Peyer's patch (tissue), 4 donors: Measurements from ENCODE around the gene CBY3. TPM values are rescaled to one million over a fixed set of nuclear protein-coding genes. Genes with fewer than 3 reads are reported as not detected.
"Not testable (repeated sequence)": the region's sequence is repeated elsewhere in the genome, so short reads cannot be mapped to it uniquely, and the experiment has no call there.

Source experiments
- DNase-seq, 3 donors: peaks; one replicate each; pipeline ENCODE4 v3.0.0-alpha.2; 2017 to 2019
- H3K27ac ChIP-seq, 4 donors: fragments of 200-600 bp; sonication (generic); one replicate each; pipeline ENCODE4 v1.5.1; 2016 to 2019
- H3K27me3 ChIP-seq, 2 donors: fragments of 200-600 bp; sonication (generic); one replicate each; pipeline ENCODE4 v1.5.1; 2019
- H3K36me3 ChIP-seq, 3 donors: fragments of 200-600 bp; sonication (generic); one replicate each; pipeline ENCODE4 v1.5.1; 2016 to 2019
- H3K4me1 ChIP-seq, 4 donors: fragments of 200-600 bp; sonication (generic); one replicate each; pipeline ENCODE4 v1.5.1; 2016 to 2019
- H3K4me3 ChIP-seq, 4 donors: fragments of 200-600 bp; sonication (generic); 1 replicate in 3 of 4; 2 replicates in 1 of 4; pipeline ENCODE4 v1.5.1; 2016 to 2019; ENCODE audit warnings: mild to moderate bottlenecking in 1 of 4
- H3K9me3 ChIP-seq, 4 donors: fragments of 200-600 bp; sonication (generic); one replicate each; pipeline ENCODE4 v1.5.1; 2016 to 2019; ENCODE audit warnings: mild to moderate bottlenecking in 1 of 4
- POLR2A ChIP-seq, 2 donors: fragments of 450-650 bp; IDR thresholded peaks; one replicate each; pipeline ENCODE4 v1.5.1; 2017; ENCODE audit warnings: antibody characterized with exemption in 2 of 2, mild to moderate bottlenecking in 2 of 2, moderate library complexity in 2 of 2
- total RNA-seq, 4 donors: library from RNA; depleted of rRNA; stranded (reverse); fragments of >200 nt; gene quantifications; one replicate each; pipeline ENCODE4 v1.1.0, GENCODE V29; 2016
- TF ChIP-seq, protein P1 (sequence below), 6 experiments: fragments of 450-650 bp in 4 of 6; fragments of 200-600 bp in 2 of 6; sonication (generic) in 1 of 6; IDR thresholded peaks; one replicate each; pipeline ENCODE4 v1.5.1; 2017 to 2019; ENCODE audit warnings: antibody characterized with exemption in 6 of 6, mild to moderate bottlenecking in 3 of 6, moderate library complexity in 1 of 6

Gene CBY3
- total RNA-seq, 4 donors from 2014 or later, result not detected

DNA sequence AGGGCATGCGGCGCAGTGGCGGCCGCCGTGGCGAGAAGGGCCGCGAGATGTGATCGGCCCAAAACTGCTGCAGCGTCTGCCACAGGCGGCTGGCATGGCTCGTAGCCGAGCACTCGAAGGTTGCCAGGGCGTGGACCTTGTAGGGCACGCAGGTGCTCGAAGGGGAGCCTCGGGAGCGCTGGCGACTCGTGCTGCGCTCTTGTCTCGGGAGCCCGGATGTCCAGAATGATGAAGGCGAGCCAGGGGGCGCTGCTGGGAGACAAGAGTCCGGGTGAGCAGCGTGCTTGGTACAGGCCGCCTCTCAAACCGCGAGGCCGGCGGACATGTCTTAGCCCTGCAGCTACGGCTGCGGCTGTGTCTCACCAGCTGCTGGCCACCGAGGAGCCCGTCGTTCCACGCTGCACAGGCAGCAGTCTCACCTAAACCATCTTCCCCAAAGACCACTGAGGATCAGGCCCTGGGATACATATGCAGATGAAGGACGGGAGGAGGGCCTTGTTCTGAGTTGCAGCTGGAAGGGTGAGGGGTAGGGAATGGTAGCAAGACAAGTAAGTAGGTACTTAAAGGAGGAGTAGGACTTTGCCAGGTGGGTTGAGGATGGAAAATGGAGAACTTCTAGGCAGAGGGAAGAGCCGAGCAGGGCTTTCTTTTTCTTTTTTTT is 1.7 kb downstream of the CBY3 start:
- peak overlapping the region; percentile 68 to 98 (median 84) for H3K4me3 ChIP-seq
- peak overlapping the region; percentile 87 to 93 (median 92) for H3K27ac ChIP-seq
- H3K36me3 ChIP-seq, result no peaks in the 10 kb centered on the region
- peaks cover 6 to 33% (median 11%) of the 10 kb centered on the region in 4 donors for H3K4me1 ChIP-seq
- TF ChIP-seq, protein P1, sequence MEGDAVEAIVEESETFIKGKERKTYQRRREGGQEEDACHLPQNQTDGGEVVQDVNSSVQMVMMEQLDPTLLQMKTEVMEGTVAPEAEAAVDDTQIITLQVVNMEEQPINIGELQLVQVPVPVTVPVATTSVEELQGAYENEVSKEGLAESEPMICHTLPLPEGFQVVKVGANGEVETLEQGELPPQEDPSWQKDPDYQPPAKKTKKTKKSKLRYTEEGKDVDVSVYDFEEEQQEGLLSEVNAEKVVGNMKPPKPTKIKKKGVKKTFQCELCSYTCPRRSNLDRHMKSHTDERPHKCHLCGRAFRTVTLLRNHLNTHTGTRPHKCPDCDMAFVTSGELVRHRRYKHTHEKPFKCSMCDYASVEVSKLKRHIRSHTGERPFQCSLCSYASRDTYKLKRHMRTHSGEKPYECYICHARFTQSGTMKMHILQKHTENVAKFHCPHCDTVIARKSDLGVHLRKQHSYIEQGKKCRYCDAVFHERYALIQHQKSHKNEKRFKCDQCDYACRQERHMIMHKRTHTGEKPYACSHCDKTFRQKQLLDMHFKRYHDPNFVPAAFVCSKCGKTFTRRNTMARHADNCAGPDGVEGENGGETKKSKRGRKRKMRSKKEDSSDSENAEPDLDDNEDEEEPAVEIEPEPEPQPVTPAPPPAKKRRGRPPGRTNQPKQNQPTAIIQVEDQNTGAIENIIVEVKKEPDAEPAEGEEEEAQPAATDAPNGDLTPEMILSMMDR (IDR thresholded peaks at IDR 0.05), result peak in 4 of 6 experiments; percentile 12 to 35 (median 26)
- no peak for TF ChIP-seq POLR2A (IDR thresholded peaks at IDR 0.05)
- no peaks in the 10 kb centered on the region for H3K27me3 ChIP-seq
- peak; percentile 67 to 94 (median 92) for DNase-seq
- no peaks in the 10 kb centered on the region for H3K9me3 ChIP-seq

DNA sequence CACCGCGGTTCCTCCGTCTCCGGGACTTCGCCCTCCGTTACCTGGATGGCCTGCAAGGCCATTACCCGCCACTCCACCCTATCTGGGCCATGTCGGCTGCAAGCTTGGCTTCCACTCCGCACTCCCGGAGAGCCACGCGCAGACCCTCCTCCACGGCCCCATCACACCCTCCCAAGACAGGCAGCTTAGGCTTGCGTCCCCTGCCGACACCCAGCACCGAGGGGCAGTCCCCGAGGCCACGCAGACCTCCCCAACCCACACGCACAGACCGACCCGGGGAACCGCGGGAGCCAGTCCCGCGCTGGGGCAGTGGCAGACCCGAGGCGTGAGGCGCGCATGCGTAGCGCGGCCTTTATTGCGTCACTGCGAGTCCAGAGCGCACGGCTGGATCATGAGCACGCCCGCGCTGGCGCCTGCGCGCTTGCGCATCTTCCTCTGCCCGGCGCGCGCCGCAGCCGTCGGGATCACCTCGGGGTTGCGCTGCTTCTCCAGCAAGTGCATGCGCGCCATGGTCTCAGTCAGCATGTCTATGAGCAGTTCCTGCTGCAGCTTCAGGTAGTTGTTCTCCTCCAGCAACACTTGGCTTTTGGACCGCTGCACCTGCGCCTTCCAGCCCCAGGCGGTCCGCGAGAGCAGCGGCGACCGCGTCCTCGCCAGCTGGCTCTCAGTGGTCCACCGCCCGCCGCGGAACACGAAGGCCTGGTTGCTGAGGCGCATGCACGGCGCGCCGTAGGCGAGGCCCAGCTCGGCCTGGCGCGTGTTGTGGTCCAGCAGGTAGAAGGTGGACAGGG is 2.4 kb downstream of the CBY3 start:
- TF ChIP-seq, protein P1 (IDR thresholded peaks at IDR 0.05), result peak in 3 of 6 experiments; percentile 14 to 36 (median 20)
- TF ChIP-seq POLR2A (IDR thresholded peaks at IDR 0.05), result peak; percentile 80 to 90
- H3K27me3 ChIP-seq, result no peaks in the 10 kb centered on the region
- peaks cover 6 to 33% (median 11%) of the 10 kb centered on the region in 4 donors for H3K4me1 ChIP-seq

DNA sequence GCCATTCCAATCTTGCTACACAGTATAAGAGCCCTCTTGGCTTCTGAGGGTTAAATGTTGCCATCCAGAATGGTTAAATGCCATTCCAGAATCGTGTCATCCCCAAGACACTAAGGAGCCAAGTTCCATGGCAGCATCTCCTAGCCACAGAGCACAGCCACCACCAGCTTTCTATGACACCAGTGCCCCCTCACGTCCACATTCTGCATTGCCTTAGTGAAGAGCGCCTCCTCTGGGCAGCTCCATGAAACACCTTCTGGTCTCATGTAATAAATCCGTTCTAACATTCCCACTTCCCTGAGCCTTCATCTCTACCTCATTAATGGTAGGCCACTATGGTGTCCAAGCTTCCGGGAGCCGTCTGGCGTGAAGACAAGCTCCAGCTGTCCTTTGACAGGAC is 12.4 kb downstream of the CBY3 start:
- H3K27ac ChIP-seq, result no peak overlapping the region
- H3K4me1 ChIP-seq, result no peaks in the 10 kb centered on the region
- TF ChIP-seq, protein P1 (IDR thresholded peaks at IDR 0.05), result peak in 4 of 6 experiments; percentile 33 to 63 (median 56)
- TF ChIP-seq POLR2A (IDR thresholded peaks at IDR 0.05), result no peak
- no peaks in the 10 kb centered on the region for H3K27me3 ChIP-seq
- H3K36me3 ChIP-seq, result peaks cover 0 to 15% (median 0%) of the 10 kb centered on the region in 3 donors
- peak in 1 of 3 donors; percentile 51 for DNase-seq
- H3K9me3 ChIP-seq, result no peaks in the 10 kb centered on the region
- H3K4me3 ChIP-seq, result no peak overlapping the region

More for the DNA sequence above, 2.4 kb downstream of the CBY3 start:
- Histone ChIP-seq H3K36me3 (no peaks in the 10 kb centered on the region), H3K4me3 (peak overlapping the region; percentile 68 to 98 (median 84)), H3K9me3 (no peaks in the 10 kb centered on the region), H3K27ac (peak overlapping the region; percentile 87 to 93 (median 92))
- DNase-seq, result peak; percentile 91 to 98 (median 96)

DNA sequence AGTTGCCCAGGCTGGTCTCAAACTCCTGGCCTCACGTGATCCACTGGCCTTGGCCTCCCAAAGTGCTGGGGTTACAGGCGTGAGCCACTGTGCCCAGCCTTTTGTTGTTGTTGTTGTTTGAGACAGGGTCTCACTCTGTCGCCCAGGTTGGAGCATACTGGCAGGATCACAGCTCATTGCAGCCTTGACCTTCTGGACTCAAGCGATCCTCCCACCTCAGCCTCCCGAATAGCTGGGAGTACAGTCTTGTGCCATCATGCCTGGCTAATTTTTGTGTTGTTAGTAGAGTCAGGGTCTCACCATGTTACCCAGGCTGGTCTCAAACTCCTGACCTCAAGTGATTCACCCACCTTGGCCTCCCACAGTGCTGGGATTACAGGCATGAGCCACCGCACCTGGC is 19.2 kb downstream of the CBY3 start:
- not testable (repeated sequence) for H3K4me1 ChIP-seq, H3K4me3 ChIP-seq, DNase-seq, H3K27me3 ChIP-seq, H3K9me3 ChIP-seq, H3K27ac ChIP-seq
- peaks cover 0 to 21% (median 0%) of the 10 kb centered on the region in 3 donors for H3K36me3 ChIP-seq

DNA sequence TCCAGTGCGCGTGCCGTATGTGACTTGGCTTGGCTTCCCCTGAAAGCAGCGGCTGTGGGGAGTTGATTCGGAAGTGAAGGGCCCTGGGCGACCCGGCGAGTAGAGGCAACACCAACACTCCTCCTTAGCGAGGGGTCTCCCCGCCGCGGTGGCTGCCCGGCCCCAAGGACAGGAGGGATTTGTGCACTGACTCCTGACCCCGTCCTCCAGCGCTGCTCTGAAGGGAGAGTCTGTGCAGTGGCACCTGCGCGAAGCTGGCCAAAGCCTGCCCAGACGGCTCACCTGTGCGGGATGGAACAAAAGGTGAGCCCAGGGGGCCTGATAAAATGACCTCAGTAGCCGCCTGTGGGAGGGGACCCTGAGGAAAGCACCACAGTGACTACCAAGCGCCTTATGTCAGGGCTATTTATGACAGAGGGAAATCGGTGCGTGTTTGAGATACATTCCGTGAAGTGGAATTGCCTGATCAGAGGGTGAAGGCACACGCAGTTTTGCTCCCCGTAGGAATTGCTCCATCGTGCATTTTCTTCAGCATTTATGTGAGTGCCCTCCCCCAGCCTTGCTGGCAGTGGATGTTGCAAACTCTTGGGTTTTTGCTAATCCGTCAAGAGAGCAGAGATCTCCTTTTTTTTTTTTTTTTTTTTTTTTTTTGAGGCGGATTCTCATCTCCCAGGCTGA is 22.5 kb downstream of the CBY3 start:
- peak overlapping the region; percentile 24 to 58 (median 44) for H3K4me3 ChIP-seq
- not testable (repeated sequence) for H3K36me3 ChIP-seq, H3K9me3 ChIP-seq, H3K27me3 ChIP-seq, H3K4me1 ChIP-seq, DNase-seq
- H3K27ac ChIP-seq, result peak overlapping the region in 1 of 4 donors; percentile 71

DNA sequence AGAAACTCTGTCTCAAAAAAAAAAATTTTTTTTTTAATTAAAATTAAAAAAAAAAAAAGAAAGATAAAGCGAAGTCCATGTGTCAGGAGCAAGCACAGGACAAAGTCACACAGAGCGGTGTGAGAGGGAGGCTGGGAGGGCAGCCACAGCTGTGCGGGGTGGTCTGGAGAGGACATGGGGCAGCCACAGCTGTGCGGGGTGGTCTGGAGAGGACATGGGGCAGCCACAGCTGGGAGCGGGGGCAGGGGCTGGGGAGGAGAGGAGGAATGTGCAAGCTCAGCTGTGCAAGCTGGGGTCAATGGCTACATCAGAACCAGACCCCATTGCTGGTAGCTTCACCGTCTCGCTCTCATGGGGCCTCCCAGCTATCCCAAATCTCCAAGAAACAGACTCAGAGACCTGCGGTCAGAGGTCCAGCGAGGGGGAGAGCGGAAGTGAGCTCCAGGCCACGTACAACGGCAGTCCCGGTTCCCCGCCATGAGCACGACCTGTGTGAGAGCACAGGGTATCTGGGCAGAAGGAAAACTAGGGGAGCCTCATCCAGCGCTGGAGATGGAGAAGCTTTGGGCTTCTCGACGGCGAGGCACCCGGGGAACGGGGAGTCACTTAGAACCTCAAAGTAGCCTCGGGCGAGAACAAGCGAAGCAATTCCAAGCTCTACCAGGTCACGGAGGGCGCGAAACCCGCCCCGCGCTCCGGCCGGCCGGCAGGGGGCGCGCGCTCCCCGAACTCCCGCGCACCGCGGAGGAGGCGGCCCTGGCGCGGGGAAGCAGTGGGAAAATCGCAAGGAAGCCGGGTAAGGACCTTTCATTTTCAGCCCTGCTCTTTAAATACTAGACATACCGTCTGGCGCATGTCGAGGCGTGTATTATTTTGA is 23.3 kb downstream of the CBY3 start:
- peak in 1 of 3 donors; percentile 55 for DNase-seq
- H3K27ac ChIP-seq, H3K27me3 ChIP-seq, H3K9me3 ChIP-seq, H3K36me3 ChIP-seq, H3K4me1 ChIP-seq: not testable (repeated sequence)
- peak overlapping the region in 2 of 4 donors; percentile 22 to 45 for H3K4me3 ChIP-seq

DNA sequence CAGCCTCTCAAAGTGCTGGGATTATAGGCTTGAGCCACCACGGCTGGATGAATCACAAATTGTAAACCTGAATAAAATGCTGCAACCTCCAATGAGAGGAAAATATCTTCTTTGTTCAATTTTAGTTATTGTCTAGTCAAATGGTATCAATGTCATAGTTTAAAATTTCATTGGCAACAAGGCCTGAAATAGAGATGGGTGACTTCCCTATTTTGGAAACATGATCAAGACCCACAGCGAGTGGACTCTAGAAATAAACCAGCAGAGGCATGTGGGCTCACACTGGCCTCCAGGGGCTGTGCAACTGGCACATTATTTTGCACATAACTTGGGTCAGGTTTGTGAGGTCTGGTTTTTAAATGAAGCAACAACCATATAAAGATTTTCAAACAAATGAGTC is 27.7 kb downstream of the CBY3 start:
- not testable (repeated sequence) for H3K9me3 ChIP-seq, H3K27me3 ChIP-seq, H3K4me1 ChIP-seq, H3K4me3 ChIP-seq, H3K27ac ChIP-seq, H3K36me3 ChIP-seq, DNase-seq

DNA sequence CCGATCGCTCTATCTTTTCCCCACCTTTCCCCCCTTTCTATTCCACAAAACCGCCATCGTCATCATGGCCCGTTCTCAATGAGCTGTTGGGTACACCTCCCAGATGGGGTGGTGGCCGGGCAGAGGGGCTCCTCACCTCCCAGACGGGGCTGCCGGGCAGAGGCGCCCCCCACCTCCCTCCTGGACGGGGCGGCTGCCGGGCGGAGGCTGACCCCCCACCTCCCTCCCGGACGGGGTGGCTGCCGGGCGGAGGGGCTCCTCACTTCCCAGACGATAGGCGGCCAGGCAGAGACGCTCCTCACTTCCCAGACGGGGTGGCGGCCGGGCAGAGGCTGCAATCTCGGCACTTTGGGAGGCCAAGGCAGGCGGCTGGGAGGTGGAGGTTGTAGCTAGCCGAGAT is 30.6 kb downstream of the CBY3 start:
- not testable (repeated sequence) for DNase-seq, H3K27ac ChIP-seq, H3K27me3 ChIP-seq, H3K4me3 ChIP-seq, H3K36me3 ChIP-seq, H3K4me1 ChIP-seq, H3K9me3 ChIP-seq

DNA sequence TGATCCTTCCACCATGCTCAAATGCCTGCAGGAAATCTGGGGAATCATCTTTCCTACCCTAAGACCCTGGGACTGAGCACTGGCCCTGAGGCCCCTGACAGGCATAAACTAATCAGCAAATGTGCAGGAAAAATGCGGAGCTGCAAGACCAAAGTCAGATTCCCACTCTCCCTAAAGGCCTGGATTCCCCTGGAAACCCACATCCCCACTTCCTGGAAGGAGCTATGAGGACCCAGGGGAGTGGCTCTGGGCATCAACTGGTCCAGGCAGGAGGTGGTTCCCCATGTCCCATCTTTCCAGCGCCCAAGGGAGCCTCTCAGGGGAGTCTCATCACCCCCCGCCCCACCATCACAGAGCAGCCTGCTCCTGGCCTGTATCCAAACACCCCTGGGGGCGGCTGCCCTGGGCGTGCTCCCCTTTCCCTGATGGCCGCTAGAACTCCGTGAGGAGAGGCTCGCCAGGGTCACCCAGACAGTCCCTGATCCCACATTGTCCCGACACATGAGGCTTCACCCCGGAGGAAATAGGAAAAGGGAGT is 31.6 kb downstream of the CBY3 start:
- H3K9me3 ChIP-seq, DNase-seq, H3K4me3 ChIP-seq, H3K4me1 ChIP-seq, H3K27me3 ChIP-seq, H3K27ac ChIP-seq, H3K36me3 ChIP-seq: not testable (repeated sequence)
